Osteocyte (in vitro differentiated cells): ENCODE measurements around the gene RNASEH2A. TPM values are rescaled to one million over a fixed set of nuclear protein-coding genes. Genes with fewer than 3 reads are reported as not detected.

ENCODE experiments used
- DNase-seq: peaks from one replicate; pipeline ENCODE4 v3.0.0; 2021; ENCODE audit warnings: mixed read lengths; ENCODE audit not compliant: unreplicated experiment; ENCODE audit errors: extremely low spot score
- H3K27ac Mint-ChIP-seq: one replicate; pipeline ENCODE4 v1.8.0; 2021; ENCODE audit warnings: mild to moderate bottlenecking, mixed read lengths; ENCODE audit not compliant: unreplicated experiment
- H3K27me3 Mint-ChIP-seq: one replicate; pipeline ENCODE4 v1.8.0; 2021; ENCODE audit warnings: mixed read lengths; ENCODE audit not compliant: unreplicated experiment
- H3K36me3 Mint-ChIP-seq: one replicate; pipeline ENCODE4 v1.8.0; 2021; ENCODE audit warnings: mixed read lengths; ENCODE audit not compliant: unreplicated experiment
- H3K4me1 Mint-ChIP-seq: one replicate; pipeline ENCODE4 v1.8.0; 2021; ENCODE audit warnings: mixed read lengths; ENCODE audit not compliant: unreplicated experiment
- H3K4me3 Mint-ChIP-seq: one replicate; pipeline ENCODE4 v1.8.0; 2021; ENCODE audit warnings: mild to moderate bottlenecking, moderate library complexity, mixed read lengths; ENCODE audit not compliant: unreplicated experiment
- H3K9me3 Mint-ChIP-seq: one replicate; pipeline ENCODE4 v1.8.0; 2021; ENCODE audit warnings: mixed read lengths; ENCODE audit not compliant: unreplicated experiment
- CTCF ChIP-seq: fragments of 200-600 bp; sonication (generic); IDR thresholded peaks from 2 replicates; pipeline ENCODE4 v1.5.0; 2021; ENCODE audit warnings: antibody characterized with exemption, mild to moderate bottlenecking, moderate library complexity
- total RNA-seq: library from RNA; stranded (reverse); gene quantifications from 2 replicates; pipeline ENCODE4 v1.2.1, GENCODE V29; 2021

RNASEH2A gene
- total RNA-seq, 1 donor from 2014 or later: 7.6 TPM

- Mint-ChIP-seq H3K36me3 (no peaks in the 10 kb centered on the region), H3K9me3 (no peaks in the 10 kb centered on the region), H3K4me1 (peaks cover 24% of the 10 kb centered on the region), H3K27me3 (peaks cover 72% of the 10 kb centered on the region), H3K27ac (no peak within 1 kb of the TSS), H3K4me3 (peak within 1 kb of the TSS; percentile 50)
- DNase-seq: no peak
- TF ChIP-seq CTCF: peak; percentile 65
Measured at GRCh38 chr19:12838182-12838885, 31.9 kb downstream of the RNASEH2A start, which contains the start of gene MAST1. Gene MAST1 (plus strand): TSS chr19:12838515. CDS start chr19:12838573, 58 bp downstream.

GRCh38 chr19:12838886-12839756 lies 32.7 kb downstream of the RNASEH2A start:
- no peak for DNase-seq
- Mint-ChIP-seq H3K36me3 (no peaks in the 10 kb centered on the region), H3K27ac (no peak overlapping the region), H3K27me3 (peaks cover 73% of the 10 kb centered on the region), H3K9me3 (no peaks in the 10 kb centered on the region), H3K4me1 (peaks cover 23% of the 10 kb centered on the region), H3K4me3 (no peak overlapping the region)
- no peak for TF ChIP-seq CTCF

- peaks cover 66% of the 10 kb centered on the region for H3K27me3 Mint-ChIP-seq
- no peak overlapping the region for H3K27ac Mint-ChIP-seq
- no peak for TF ChIP-seq CTCF
- no peak for DNase-seq
- no peaks in the 10 kb centered on the region for H3K9me3 Mint-ChIP-seq
- peak overlapping the region; percentile 55 for H3K4me3 Mint-ChIP-seq
- H3K36me3 Mint-ChIP-seq: no peaks in the 10 kb centered on the region
- H3K4me1 Mint-ChIP-seq: peaks cover 20% of the 10 kb centered on the region
Measured at GRCh38 chr19:12840091-12841079, 34.0 kb downstream of the RNASEH2A start.

GRCh38 chr19:12841094-12841493 lies 34.7 kb downstream of the RNASEH2A start:
- Mint-ChIP-seq H3K27me3 (peaks cover 59% of the 10 kb centered on the region), H3K4me1 (peaks cover 19% of the 10 kb centered on the region), H3K9me3 (no peaks in the 10 kb centered on the region), H3K4me3 (peak overlapping the region; percentile 55), H3K27ac (no peak overlapping the region), H3K36me3 (no peaks in the 10 kb centered on the region)
- DNase-seq: no peak
- TF ChIP-seq CTCF: no peak
